D721Med (cell line): Measurements from ENCODE around the gene HSD17B4.
"Not testable (repeated sequence)": the region's sequence is repeated elsewhere in the genome, so short reads cannot be mapped to it uniquely, and the experiment has no call there.

Experiments used
- DNase-seq: peaks from one replicate; pipeline ENCODE4 v3.0.0; 2011; ENCODE audit warnings: low spot score; ENCODE audit not compliant: insufficient read length
- FAIRE-seq: peaks from 2 replicates; lab custom pipeline; 2011; peaks lifted over from hg19 to GRCh38; lab: Jason Lieb, UNC
- CTCF ChIP-seq: IDR thresholded peaks from 2 replicates; pipeline ENCODE4 v1.5.1; 2012; ENCODE audit warnings: mild to moderate bottlenecking, control low read depth; ENCODE audit not compliant: insufficient read depth; ENCODE audit errors: missing control alignments

Gene HSD17B4

GRCh38 chr5:119476341-119476740 lies 24.0 kb downstream of the HSD17B4 start:
- DNase-seq = no peak
- no peak for TF ChIP-seq CTCF
- no peak for FAIRE-seq

GRCh38 chr5:119478781-119479180 lies 26.5 kb downstream of the HSD17B4 start:
- DNase-seq = no peak
- no peak for FAIRE-seq

GRCh38 chr5:119480629-119481028 lies 28.3 kb downstream of the HSD17B4 start:
- FAIRE-seq, DNase-seq: not testable (repeated sequence)

More at GRCh38 chr5:119478781-119479180, 26.5 kb downstream of the HSD17B4 start:
- no peak for TF ChIP-seq CTCF

DNA sequence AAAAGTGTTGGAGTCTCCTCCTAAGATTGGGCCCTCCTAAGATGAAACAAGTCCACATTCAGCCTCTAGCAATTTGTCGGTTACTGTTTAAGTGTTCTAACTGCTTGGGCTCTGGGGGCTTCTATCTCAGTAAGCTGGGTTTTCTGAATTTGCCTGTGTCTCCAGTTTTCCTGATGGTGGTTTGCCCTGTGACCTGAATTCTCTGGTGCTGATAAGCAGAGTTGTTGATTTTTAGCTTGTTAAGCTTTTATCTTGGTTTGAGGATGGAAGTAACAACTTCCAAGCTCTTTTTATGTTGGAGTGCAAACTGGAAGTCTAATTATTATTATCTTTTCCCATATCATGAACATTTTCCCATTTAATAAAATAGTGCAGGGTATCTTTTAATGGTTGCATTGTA lies 30.9 kb downstream of the HSD17B4 start:
- no peak for DNase-seq
- no peak for FAIRE-seq
- no peak for TF ChIP-seq CTCF

DNA sequence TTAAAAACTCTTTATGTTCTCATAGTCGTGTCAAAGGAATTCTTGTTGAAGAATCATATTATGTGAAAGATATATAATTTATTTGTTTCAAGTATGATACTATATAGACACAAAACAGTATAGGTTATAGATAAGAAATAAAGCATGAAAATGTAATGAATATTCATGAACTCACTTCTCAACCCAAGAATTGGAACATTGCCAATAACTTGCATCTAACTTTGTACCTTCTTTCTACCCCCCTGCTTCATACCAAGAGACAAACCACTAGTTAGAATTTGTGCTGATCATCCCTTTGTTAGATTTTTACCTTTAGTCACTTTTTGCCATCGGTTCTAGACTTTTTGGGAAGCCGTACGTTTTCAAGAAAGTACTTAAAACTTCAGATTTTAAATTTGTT lies 32.6 kb downstream of the HSD17B4 start:
- FAIRE-seq (no peak), DNase-seq (no peak)
- TF ChIP-seq CTCF = no peak

- no peak for TF ChIP-seq CTCF
- DNase-seq (no peak), FAIRE-seq (no peak)
These were observed 49.4 kb downstream of the HSD17B4 start for GRCh38 chr5:119501671-119502179.

GRCh38 chr5:119503939-119504338 lies 51.6 kb downstream of the HSD17B4 start:
- not testable (repeated sequence) for DNase-seq, FAIRE-seq

DNA sequence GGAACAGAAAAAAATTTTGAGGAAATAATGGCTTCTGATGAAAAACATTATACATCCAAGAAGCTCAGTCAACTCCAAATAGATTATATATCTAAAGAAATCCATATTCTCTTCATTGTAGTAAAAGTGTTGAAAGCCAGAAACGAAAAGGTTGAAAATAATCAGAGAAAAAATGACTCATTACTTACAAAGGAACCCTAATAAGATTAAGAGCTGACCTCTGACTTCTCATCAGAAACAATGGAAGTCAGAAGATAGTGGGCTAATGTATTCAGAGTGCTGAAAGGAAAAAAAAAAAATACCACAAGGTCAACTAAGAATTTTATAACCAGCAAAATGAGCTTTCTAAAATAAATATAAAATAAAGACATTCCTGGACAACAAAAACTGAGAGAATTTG lies 60.0 kb downstream of the HSD17B4 start:
- no peak for TF ChIP-seq CTCF
- DNase-seq (no peak), FAIRE-seq (no peak)
